Naive thymus-derived CD4-positive, alpha-beta T cell (primary cell): Measurements from ENCODE around the gene HAUS7. TPM values are rescaled to one million over a fixed set of nuclear protein-coding genes. Genes with fewer than 3 reads are reported as not detected.

Source experiments
- ATAC-seq: fragments of 150-1000 bp; cut with Tn5 transposase; 2 replicates; pipeline ENCODE4 v1.10.0; 2021; ENCODE audit warnings: mild to moderate bottlenecking, moderate library complexity
- CTCF ChIA-PET: fragments of 350-600 bp; sonication (Branson Sonifier 250); formaldehyde crosslinking; loops from one replicate; lab custom pipeline; 2021; ENCODE audit warnings: antibody characterized with exemption; lab: Charles Lee
- POLR2A ChIA-PET: fragments of 350-600 bp; sonication (Branson Sonifier 250); formaldehyde crosslinking; loops from one replicate; lab custom pipeline; 2021; ENCODE audit warnings: antibody characterized with exemption, inconsistent platforms; lab: Charles Lee
- DNase-seq, 9 donors: peaks; one replicate each; pipeline versions ENCODE4 v3.0.0 to v3.0.0-alpha.2; 2020 to 2022; ENCODE audit warnings: mixed read lengths in 1 of 9
- H3K27ac ChIP-seq: one replicate; pipeline ENCODE4 v1.7.0; 2013; ENCODE audit warnings: mild to moderate bottlenecking, low read depth, low read length, moderate library complexity
- H3K27me3 ChIP-seq, 2 donors: one replicate each; pipeline ENCODE4 v1.7.0; 2013; ENCODE audit warnings: low read length in 2 of 2, mild to moderate bottlenecking in 2 of 2, moderate library complexity in 2 of 2; ENCODE audit not compliant: control insufficient read depth in 2 of 2, insufficient read depth in 2 of 2
- H3K36me3 ChIP-seq, 3 experiments: 1 replicate in 2 of 3; 2 replicates in 1 of 3; pipeline ENCODE4 v1.7.0; 2013; ENCODE audit warnings: low read length in 3 of 3, mild to moderate bottlenecking in 3 of 3, moderate library complexity in 1 of 3; ENCODE audit not compliant: insufficient read depth in 3 of 3, control insufficient read depth in 2 of 3
- H3K4me1 ChIP-seq, 2 donors: one replicate each; pipeline ENCODE4 v1.7.0; 2013; ENCODE audit warnings: low read length in 2 of 2, mild to moderate bottlenecking in 2 of 2, moderate library complexity in 1 of 2; ENCODE audit not compliant: control insufficient read depth in 2 of 2, insufficient read depth in 2 of 2
- H3K4me3 ChIP-seq: 2 replicates; pipeline ENCODE4 v1.7.0; 2013; ENCODE audit warnings: mild to moderate bottlenecking, low read length
- H3K9me3 ChIP-seq, 3 experiments: 1 replicate in 2 of 3; 2 replicates in 1 of 3; pipeline ENCODE4 v1.7.0; 2013; ENCODE audit warnings: low read length in 3 of 3; ENCODE audit not compliant: control insufficient read depth in 2 of 3
- H3K27ac Mint-ChIP-seq, 9 donors: one replicate each; pipeline ENCODE4 v1.8.0; 2020 to 2022; ENCODE audit warnings: mixed read lengths in 9 of 9, mild to moderate bottlenecking in 8 of 9, moderate library complexity in 5 of 9, inconsistent platforms in 2 of 9
- H3K27me3 Mint-ChIP-seq, 5 donors: one replicate each; pipeline ENCODE4 v1.8.0; 2021 to 2022; ENCODE audit warnings: mixed read lengths in 5 of 5, mild to moderate bottlenecking in 1 of 5
- H3K36me3 Mint-ChIP-seq, 5 donors: one replicate each; pipeline ENCODE4 v1.8.0; 2020 to 2022; ENCODE audit warnings: mixed read lengths in 5 of 5, mild to moderate bottlenecking in 3 of 5, inconsistent platforms in 1 of 5
- H3K4me1 Mint-ChIP-seq, 7 donors: one replicate each; pipeline ENCODE4 v1.8.0; 2020 to 2022; ENCODE audit warnings: mixed read lengths in 7 of 7, mild to moderate bottlenecking in 3 of 7, inconsistent platforms in 1 of 7
- H3K4me3 Mint-ChIP-seq, 10 donors: one replicate each; pipeline ENCODE4 v1.8.0; 2020 to 2022; ENCODE audit warnings: mild to moderate bottlenecking in 10 of 10, mixed read lengths in 10 of 10, moderate library complexity in 6 of 10, inconsistent platforms in 2 of 10
- H3K9me3 Mint-ChIP-seq, 11 donors: one replicate each; pipeline ENCODE4 v1.8.0; 2020 to 2022; ENCODE audit warnings: mixed read lengths in 11 of 11, mild to moderate bottlenecking in 4 of 11, inconsistent platforms in 1 of 11, moderate library complexity in 1 of 11
- intact Hi-C, 2 donors: fragments of 100-400 bp; cut with micrococcal nuclease; formaldehyde crosslinking; loops; one replicate each; pipeline ENCODE4 v1.15.1; 2023
- polyA plus RNA-seq, 2 donors: library from polyadenylated mRNA; unstranded; fragments of 300-500 nt; fragmentation: Illumina TruSeq; gene quantifications; one replicate each; pipeline ENCODE4 v1.2.3, GENCODE V29; 2021
- total RNA-seq, 6 experiments: library from RNA in 5 of 6; stranded (reverse) in 5 of 6; gene quantifications; 1 replicate in 5 of 6; 2 replicates in 1 of 6; pipeline ENCODE4 v1.2.3 and lab custom pipeline; 2021 to 2026

Gene HAUS7
- total and polyA plus RNA-seq, 7 experiments from 2014 or later, result 20.7 to 44.8 (median 28.4) TPM

- Histone ChIP-seq H3K4me1 (no peaks in the 10 kb centered on the region), H3K9me3 (no peaks in the 10 kb centered on the region), H3K27me3 (no peaks in the 10 kb centered on the region), H3K27ac (no peak within 1 kb of the TSS), H3K4me3 (peak within 1 kb of the TSS; percentile 18), H3K36me3 (no peaks in the 10 kb centered on the region)
- H3K9me3 Mint-ChIP-seq, result no peaks in the 10 kb centered on the region
- peak in 8 of 9 donors; percentile 13 to 58 (median 23) for DNase-seq
- H3K4me3 Mint-ChIP-seq, result peak within 1 kb of the TSS; percentile 57 to 81 (median 70)
- CTCF ChIA-PET, result no interaction called here
- POLR2A ChIA-PET, result no interaction called here
- H3K36me3 Mint-ChIP-seq, result no peaks in the 10 kb centered on the region
- H3K27me3 Mint-ChIP-seq, result peaks cover 0 to 5% (median 0%) of the 10 kb centered on the region in 5 donors
- ATAC-seq, result peak; percentile 81
- peaks cover 0 to 12% (median 8%) of the 10 kb centered on the region in 7 donors for H3K4me1 Mint-ChIP-seq
- peak within 1 kb of the TSS in 2 of 9 donors; percentile 16 to 43 for H3K27ac Mint-ChIP-seq
- intact Hi-C loops, result no loop called here
Observed at GRCh38 chrX:153411255-153411987, 59.0 kb downstream of the HAUS7 start, which contains the start of gene ZFP92. TSS of gene ZFP92 (plus strand) at chrX:153411472. CDS start at chrX:153418323, 6,851 bp downstream.

GRCh38 chrX:153410888-153411254, 59.5 kb downstream of the HAUS7 start:
- ATAC-seq, result no peak
- Histone ChIP-seq H3K27me3 (no peaks in the 10 kb centered on the region), H3K9me3 (no peaks in the 10 kb centered on the region), H3K4me1 (no peaks in the 10 kb centered on the region), H3K27ac (no peak overlapping the region), H3K4me3 (no peak overlapping the region), H3K36me3 (no peaks in the 10 kb centered on the region)
- H3K27ac Mint-ChIP-seq, result peak overlapping the region in 1 of 9 donors; percentile 43
- ChIA-PET CTCF (no interaction called here), POLR2A (no interaction called here)
- peak overlapping the region; percentile 48 to 81 (median 68) for H3K4me3 Mint-ChIP-seq
- DNase-seq, result no peak
- no peaks in the 10 kb centered on the region for H3K36me3 Mint-ChIP-seq
- peaks cover 0 to 7% (median 0%) of the 10 kb centered on the region in 5 donors for H3K27me3 Mint-ChIP-seq
- intact Hi-C loops, result no loop called here
- no peaks in the 10 kb centered on the region for H3K9me3 Mint-ChIP-seq
- peaks cover 0 to 12% (median 8%) of the 10 kb centered on the region in 7 donors for H3K4me1 Mint-ChIP-seq

GRCh38 chrX:153410373-153410772, 60.0 kb downstream of the HAUS7 start:
- ATAC-seq, result no peak

GRCh38 chrX:153409414-153410101, 60.8 kb downstream of the HAUS7 start:
- Histone ChIP-seq H3K27ac (no peak overlapping the region), H3K36me3 (no peaks in the 10 kb centered on the region), H3K9me3 (no peaks in the 10 kb centered on the region), H3K4me3 (no peak overlapping the region), H3K27me3 (no peaks in the 10 kb centered on the region), H3K4me1 (no peaks in the 10 kb centered on the region)
- ATAC-seq (no peak), DNase-seq (no peak)
- CTCF ChIA-PET, result no interaction called here
- H3K4me3 Mint-ChIP-seq, result no peak overlapping the region
- no peaks in the 10 kb centered on the region for H3K9me3 Mint-ChIP-seq
- intact Hi-C loops, result no loop called here
- no peaks in the 10 kb centered on the region for H3K36me3 Mint-ChIP-seq
- no peak overlapping the region for H3K27ac Mint-ChIP-seq
- H3K27me3 Mint-ChIP-seq, result peaks cover 0 to 11% (median 0%) of the 10 kb centered on the region in 5 donors
- H3K4me1 Mint-ChIP-seq, result peaks cover 0 to 12% (median 8%) of the 10 kb centered on the region in 7 donors
- POLR2A ChIA-PET, result no interaction called here

More at GRCh38 chrX:153410373-153410772, 60.0 kb downstream of the HAUS7 start:
- Histone ChIP-seq H3K4me3 (no peak overlapping the region), H3K36me3 (no peaks in the 10 kb centered on the region), H3K4me1 (no peaks in the 10 kb centered on the region), H3K9me3 (no peaks in the 10 kb centered on the region), H3K27ac (no peak overlapping the region), H3K27me3 (no peaks in the 10 kb centered on the region)
- no peak overlapping the region for H3K27ac Mint-ChIP-seq
- H3K4me1 Mint-ChIP-seq, result peaks cover 0 to 12% (median 8%) of the 10 kb centered on the region in 7 donors
- intact Hi-C loops, result no loop called here
- H3K36me3 Mint-ChIP-seq, result no peaks in the 10 kb centered on the region
- H3K27me3 Mint-ChIP-seq, result peaks cover 0 to 9% (median 0%) of the 10 kb centered on the region in 5 donors
- ChIA-PET POLR2A (no interaction called here), CTCF (no interaction called here)
- no peak for DNase-seq
- no peaks in the 10 kb centered on the region for H3K9me3 Mint-ChIP-seq
- H3K4me3 Mint-ChIP-seq, result peak overlapping the region in 2 of 10 donors; percentile 71 to 78

- POLR2A ChIA-PET, result no interaction called here
- H3K27me3 Mint-ChIP-seq, result peaks cover 0 to 13% (median 0%) of the 10 kb centered on the region in 5 donors
Observed at GRCh38 chrX:153408871-153409351, 61.5 kb downstream of the HAUS7 start.

GRCh38 chrX:153408221-153408721, 62.1 kb downstream of the HAUS7 start:
- intact Hi-C loops, result no loop called here
- H3K27me3 Mint-ChIP-seq, result peaks cover 0 to 17% (median 0%) of the 10 kb centered on the region in 5 donors
- no peak overlapping the region for H3K4me3 ChIP-seq

More at GRCh38 chrX:153408871-153409351, 61.5 kb downstream of the HAUS7 start:
- intact Hi-C loops, result no loop called here
- H3K36me3 ChIP-seq, result no peaks in the 10 kb centered on the region
- no peak overlapping the region for H3K27ac ChIP-seq
- no peak overlapping the region for H3K4me3 ChIP-seq
- H3K27ac Mint-ChIP-seq, result no peak overlapping the region
- no peaks in the 10 kb centered on the region for H3K27me3 ChIP-seq
- no peak for DNase-seq
- H3K9me3 ChIP-seq, result no peaks in the 10 kb centered on the region
- H3K36me3 Mint-ChIP-seq, result no peaks in the 10 kb centered on the region
- H3K4me1 ChIP-seq, result no peaks in the 10 kb centered on the region
- CTCF ChIA-PET, result no interaction called here
- H3K4me3 Mint-ChIP-seq, result no peak overlapping the region
- no peak for ATAC-seq
- H3K4me1 Mint-ChIP-seq, result peaks cover 0 to 12% (median 8%) of the 10 kb centered on the region in 7 donors
- H3K9me3 Mint-ChIP-seq, result no peaks in the 10 kb centered on the region

More at GRCh38 chrX:153408221-153408721, 62.1 kb downstream of the HAUS7 start:
- Mint-ChIP-seq H3K9me3 (no peaks in the 10 kb centered on the region), H3K27ac (no peak overlapping the region), H3K4me1 (peaks cover 0 to 12% (median 8%) of the 10 kb centered on the region in 7 donors), H3K36me3 (no peaks in the 10 kb centered on the region), H3K4me3 (no peak overlapping the region)
- H3K27me3 ChIP-seq, result no peaks in the 10 kb centered on the region
- H3K36me3 ChIP-seq, result no peaks in the 10 kb centered on the region
- no peak overlapping the region for H3K27ac ChIP-seq
- DNase-seq, result no peak
- no peak for ATAC-seq
- ChIA-PET CTCF (no interaction called here), POLR2A (no interaction called here)
- no peaks in the 10 kb centered on the region for H3K9me3 ChIP-seq
- no peaks in the 10 kb centered on the region for H3K4me1 ChIP-seq
